ENCODE data around the gene TMEM108. TPM values are rescaled to one million over a fixed set of nuclear protein-coding genes. Genes with fewer than 3 reads are reported as not detected.

TMEM108 gene
- total and polyA plus RNA-seq, 12 donors = 0.40 to 4.0 (median 1.5) TPM

DNA sequence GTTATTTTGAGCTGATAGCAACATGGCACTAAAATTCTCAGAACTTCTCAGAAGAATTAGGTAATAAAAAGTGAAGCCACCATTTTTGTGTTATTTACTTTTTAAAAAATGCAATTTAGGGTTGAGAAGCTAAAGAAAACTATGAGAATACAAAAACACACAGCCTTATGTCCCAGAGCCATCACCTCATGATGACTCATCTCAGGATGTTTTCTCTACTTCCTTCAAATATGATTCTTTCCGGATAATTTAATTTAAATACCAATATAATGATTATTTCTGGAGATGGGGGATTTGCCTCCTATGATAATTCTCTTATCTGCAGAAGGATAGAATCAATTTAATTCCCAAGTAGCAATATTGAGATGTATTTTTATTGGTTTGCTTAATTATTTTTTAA is 256.1 kb downstream of the TMEM108 start:
- H3K9me3 ChIP-seq = no peaks in the 10 kb centered on the region
- WGBS, 2 donors = 69 to 79% methylated on average over 1 of the region's 1 CpG
- DNase-seq = no peak

DNA sequence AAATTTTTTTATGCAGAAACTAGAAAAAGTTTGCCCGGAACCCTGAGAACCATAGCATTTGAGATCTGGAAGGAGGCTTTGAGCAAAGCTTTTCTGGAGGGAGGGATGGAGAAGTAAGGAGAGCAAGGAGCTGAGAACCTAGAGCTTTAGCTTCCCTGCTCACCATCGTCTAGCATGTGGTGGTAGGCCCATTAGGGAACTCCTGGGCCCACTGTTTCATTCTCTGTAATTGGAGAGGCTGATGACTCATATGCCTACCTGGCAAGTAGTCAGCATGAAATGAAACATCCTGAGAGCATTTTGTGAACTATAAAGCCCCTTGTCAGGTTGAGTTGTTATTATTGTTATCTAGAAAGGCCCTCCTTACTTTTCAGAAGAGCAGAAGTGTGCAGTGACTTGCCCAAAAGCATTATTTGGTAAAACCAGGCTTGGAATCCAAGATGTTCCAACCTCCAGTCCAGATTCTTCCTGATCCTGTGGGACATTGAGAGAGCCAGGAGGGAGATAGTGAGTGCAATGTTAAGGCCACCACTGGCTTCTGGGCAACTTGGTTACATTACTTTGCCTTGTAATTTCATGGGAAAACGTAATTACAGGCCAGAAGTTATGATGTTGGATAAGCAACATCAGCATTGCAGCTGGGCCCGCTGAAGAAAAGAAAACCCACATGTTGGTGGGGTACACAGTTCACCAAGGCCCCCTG is 257.2 kb downstream of the TMEM108 start:
- ATAC-seq = peak in 3 of 8 donors; percentile 20 to 61 (median 45)
- TF ChIP-seq, protein P1, sequence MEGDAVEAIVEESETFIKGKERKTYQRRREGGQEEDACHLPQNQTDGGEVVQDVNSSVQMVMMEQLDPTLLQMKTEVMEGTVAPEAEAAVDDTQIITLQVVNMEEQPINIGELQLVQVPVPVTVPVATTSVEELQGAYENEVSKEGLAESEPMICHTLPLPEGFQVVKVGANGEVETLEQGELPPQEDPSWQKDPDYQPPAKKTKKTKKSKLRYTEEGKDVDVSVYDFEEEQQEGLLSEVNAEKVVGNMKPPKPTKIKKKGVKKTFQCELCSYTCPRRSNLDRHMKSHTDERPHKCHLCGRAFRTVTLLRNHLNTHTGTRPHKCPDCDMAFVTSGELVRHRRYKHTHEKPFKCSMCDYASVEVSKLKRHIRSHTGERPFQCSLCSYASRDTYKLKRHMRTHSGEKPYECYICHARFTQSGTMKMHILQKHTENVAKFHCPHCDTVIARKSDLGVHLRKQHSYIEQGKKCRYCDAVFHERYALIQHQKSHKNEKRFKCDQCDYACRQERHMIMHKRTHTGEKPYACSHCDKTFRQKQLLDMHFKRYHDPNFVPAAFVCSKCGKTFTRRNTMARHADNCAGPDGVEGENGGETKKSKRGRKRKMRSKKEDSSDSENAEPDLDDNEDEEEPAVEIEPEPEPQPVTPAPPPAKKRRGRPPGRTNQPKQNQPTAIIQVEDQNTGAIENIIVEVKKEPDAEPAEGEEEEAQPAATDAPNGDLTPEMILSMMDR (IDR thresholded peaks at IDR 0.05) = no peak
- intact Hi-C loops (cut with DNase I) = no loop called here
- H3K27ac ChIP-seq = peak overlapping the region in 5 of 10 donors; percentile 11 to 59 (median 36)
- H3K9me3 ChIP-seq = no peaks in the 10 kb centered on the region
- H3K27me3 ChIP-seq = no peaks in the 10 kb centered on the region
- DNase-seq = no peak
- H3K36me3 ChIP-seq = no peaks in the 10 kb centered on the region
- whole genome bisulfite sequencing, 2 donors = 79 to 81% methylated on average over 4 of the region's 4 CpGs
- peaks cover 2 to 41% (median 24%) of the 10 kb centered on the region in 9 donors for H3K4me1 ChIP-seq
- no peak overlapping the region for H3K4me3 ChIP-seq

More for the DNA sequence above, 256.1 kb downstream of the TMEM108 start:
- no peak overlapping the region for H3K27ac ChIP-seq
- H3K4me1 ChIP-seq = peaks cover 2 to 41% (median 24%) of the 10 kb centered on the region in 9 donors
- intact Hi-C loops (cut with DNase I) = no loop called here
- H3K27me3 ChIP-seq = no peaks in the 10 kb centered on the region
- TF ChIP-seq, protein P1 (IDR thresholded peaks at IDR 0.05) = no peak
- no peak overlapping the region for H3K4me3 ChIP-seq
- no peaks in the 10 kb centered on the region for H3K36me3 ChIP-seq
- no peak for ATAC-seq

DNA sequence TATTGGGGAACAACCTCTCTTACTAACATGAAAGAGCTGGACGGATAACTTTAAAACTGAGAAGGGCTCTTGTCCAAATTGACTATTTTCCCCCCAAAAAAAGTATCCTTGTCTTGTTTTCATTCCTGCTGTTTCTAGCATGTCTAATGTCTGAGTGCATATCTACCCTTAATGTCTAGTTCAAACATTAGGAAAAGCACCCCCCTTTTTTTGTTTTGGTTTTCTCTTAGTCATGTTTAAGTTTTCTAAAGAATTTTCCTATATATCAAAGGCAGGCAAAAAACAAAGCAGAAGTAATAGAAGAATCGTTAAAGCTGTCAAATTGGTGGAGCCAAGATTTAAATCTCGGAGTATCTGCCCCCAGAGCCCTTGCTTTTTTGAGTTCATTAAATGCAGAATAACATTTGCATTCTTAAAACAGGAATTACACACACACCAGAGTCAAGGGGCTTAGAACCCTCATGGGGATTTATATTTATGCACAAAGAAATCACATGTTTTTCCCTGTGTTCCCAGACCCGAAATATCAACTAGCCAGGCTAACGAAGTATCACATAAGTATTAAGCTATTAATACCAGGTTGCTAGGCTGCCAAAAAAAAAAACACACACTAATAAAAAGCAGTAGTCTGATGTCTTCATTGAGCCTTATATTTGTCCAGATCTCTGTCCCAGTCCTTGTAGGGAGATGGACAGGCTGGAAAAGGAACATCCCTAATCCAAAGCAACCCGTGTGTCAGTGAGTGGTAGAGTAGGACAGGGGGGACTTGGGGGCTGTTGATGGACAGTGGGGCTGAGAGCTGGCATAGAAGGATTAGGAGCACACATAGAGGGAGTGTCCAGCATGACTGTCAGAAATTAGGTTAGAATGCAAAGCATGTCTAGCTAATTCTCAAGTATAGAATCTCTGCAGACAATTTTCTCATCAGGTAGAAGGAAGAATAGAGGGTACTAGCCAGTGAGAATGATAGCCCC is 258.0 kb downstream of the TMEM108 start:
- H3K27ac ChIP-seq = peak overlapping the region in 5 of 10 donors; percentile 19 to 60 (median 59)
- peaks cover 2 to 41% (median 24%) of the 10 kb centered on the region in 9 donors for H3K4me1 ChIP-seq
- no peak for DNase-seq
- no peaks in the 10 kb centered on the region for H3K27me3 ChIP-seq
- WGBS, 2 donors = 38 to 45% methylated on average over 6 of the region's 6 CpGs
- H3K4me3 ChIP-seq = no peak overlapping the region
- no peaks in the 10 kb centered on the region for H3K36me3 ChIP-seq
- peak; percentile 60 to 85 (median 78) for ATAC-seq
- intact Hi-C loops (cut with DNase I) = no loop called here
- TF ChIP-seq, protein P1 (IDR thresholded peaks at IDR 0.05) = no peak
- H3K9me3 ChIP-seq = no peaks in the 10 kb centered on the region

DNA sequence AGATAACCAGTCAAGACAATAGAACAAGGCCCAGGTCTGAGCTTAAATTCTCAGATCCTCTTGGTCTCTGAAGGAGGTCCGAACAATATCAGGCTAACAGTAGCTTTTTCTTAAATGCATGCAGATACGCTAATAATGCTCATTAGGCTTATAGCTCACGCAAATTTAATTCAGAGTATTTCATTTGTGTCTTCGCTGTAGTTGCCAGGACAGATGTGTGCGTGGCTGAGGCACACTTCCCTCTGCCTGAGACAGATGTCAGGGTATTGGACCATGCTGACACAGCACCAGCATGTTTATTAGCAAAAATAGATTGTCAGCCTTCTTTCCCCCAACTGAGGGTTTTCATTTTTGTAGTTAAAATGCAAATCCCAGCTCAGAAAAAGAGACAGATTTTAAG is 258.8 kb downstream of the TMEM108 start:
- WGBS, 2 donors = 85 to 96% methylated on average over 5 of the region's 5 CpGs
- intact Hi-C loops (cut with DNase I) = no loop called here

More for the DNA sequence above, 258.8 kb downstream of the TMEM108 start:
- Histone ChIP-seq H3K27ac (peak overlapping the region in 5 of 10 donors; percentile 19 to 60 (median 59)), H3K9me3 (no peaks in the 10 kb centered on the region), H3K36me3 (no peaks in the 10 kb centered on the region), H3K4me1 (peaks cover 2 to 46% (median 24%) of the 10 kb centered on the region in 9 donors), H3K27me3 (no peaks in the 10 kb centered on the region), H3K4me3 (no peak overlapping the region)
- TF ChIP-seq, protein P1 (IDR thresholded peaks at IDR 0.05) = no peak
- ATAC-seq (no peak), DNase-seq (no peak)
